MM.1S (cell line): ENCODE data around the gene HEBP1.

ENCODE experiments used
- DNase-seq: peaks from one replicate; pipeline ENCODE4 v3.0.0-alpha.2; 2015
- H2AFZ ChIP-seq: fragments of 300-600 bp; sonication (generic); 2 replicates; pipeline ENCODE4 v1.6.0; 2016; ENCODE audit warnings: antibody characterized with exemption, low read length
- H3F3A ChIP-seq: fragments of 300-600 bp; sonication (generic); 2 replicates; pipeline ENCODE4 v1.6.1; 2016; ENCODE audit warnings: mild to moderate bottlenecking, antibody characterized with exemption, low read length, moderate library complexity, mixed read lengths; ENCODE audit not compliant: insufficient read depth
- H3K27ac ChIP-seq: fragments of 300-600 bp; sonication (generic); 2 replicates; pipeline ENCODE4 v1.5.1; 2016; ENCODE audit warnings: mild to moderate bottlenecking, low read length
- H3K27me3 ChIP-seq: fragments of 300-600 bp; sonication (generic); replicated peaks from 2 replicates; pipeline ENCODE4 v1.6.0; 2016; ENCODE audit warnings: low read length; ENCODE audit not compliant: insufficient read depth
- H3K36me3 ChIP-seq: fragments of 300-600 bp; sonication (generic); replicated peaks from 2 replicates; pipeline ENCODE4 v1.6.1; 2016; ENCODE audit warnings: mild to moderate bottlenecking, low read length, mixed read lengths; ENCODE audit not compliant: insufficient read depth
- H3K4me1 ChIP-seq: fragments of 300-600 bp; sonication (generic); 2 replicates; pipeline ENCODE4 v1.6.1; 2016; ENCODE audit warnings: low read length, mixed read lengths
- H3K4me2 ChIP-seq: fragments of 300-600 bp; sonication (generic); 2 replicates; pipeline ENCODE4 v1.6.0; 2016; ENCODE audit warnings: low read depth, low read length
- H3K4me3 ChIP-seq: fragments of 300-600 bp; sonication (generic); 2 replicates; pipeline ENCODE4 v1.5.1; 2016; ENCODE audit warnings: low read length, mixed read lengths
- H3K79me2 ChIP-seq: fragments of 300-600 bp; sonication (generic); 2 replicates; pipeline ENCODE4 v1.6.1; 2016; ENCODE audit warnings: mixed run types, low read length, mixed read lengths
- H3K9ac ChIP-seq: fragments of 300-600 bp; sonication (generic); 2 replicates; pipeline ENCODE4 v1.6.1; 2016; ENCODE audit warnings: low read length, mixed read lengths
- H3K9me2 ChIP-seq: fragments of 300-600 bp; sonication (generic); replicated peaks from 2 replicates; pipeline ENCODE4 v1.6.1; 2016; ENCODE audit warnings: mild to moderate bottlenecking, low read length, mixed read lengths; ENCODE audit not compliant: insufficient read depth
- H3K9me3 ChIP-seq: fragments of 300-600 bp; sonication (generic); replicated peaks from 2 replicates; pipeline ENCODE4 v1.6.1; 2016; ENCODE audit warnings: mild to moderate bottlenecking, low read length, mixed read lengths; ENCODE audit not compliant: insufficient read depth
- H4K20me1 ChIP-seq: fragments of 300-600 bp; sonication (generic); 2 replicates; pipeline ENCODE4 v1.6.1; 2016; ENCODE audit warnings: mild to moderate bottlenecking, low read length, moderate library complexity, mixed read lengths; ENCODE audit not compliant: insufficient read depth
- EZH2 ChIP-seq: fragments of 300-600 bp; sonication (generic); optimal IDR thresholded peaks from 2 replicates; pipeline ENCODE3; 2017; ENCODE audit warnings: low read depth, mild to moderate bottlenecking, antibody characterized with exemption, low read length, mixed read lengths
- EZH2phosphoT487 ChIP-seq: fragments of 300-600 bp; sonication (generic); IDR thresholded peaks from 2 replicates; pipeline ENCODE4 v1.6.1; 2018; ENCODE audit warnings: antibody characterized with exemption, low read length
- TF ChIP-seq, protein P1 (sequence below): fragments of 300-600 bp; sonication (generic); IDR thresholded peaks from 2 replicates; pipeline ENCODE4 v1.5.1; 2016; ENCODE audit warnings: antibody characterized with exemption, low read length, mixed read lengths

HEBP1 gene, protein sequence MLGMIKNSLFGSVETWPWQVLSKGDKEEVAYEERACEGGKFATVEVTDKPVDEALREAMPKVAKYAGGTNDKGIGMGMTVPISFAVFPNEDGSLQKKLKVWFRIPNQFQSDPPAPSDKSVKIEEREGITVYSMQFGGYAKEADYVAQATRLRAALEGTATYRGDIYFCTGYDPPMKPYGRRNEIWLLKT

DNA sequence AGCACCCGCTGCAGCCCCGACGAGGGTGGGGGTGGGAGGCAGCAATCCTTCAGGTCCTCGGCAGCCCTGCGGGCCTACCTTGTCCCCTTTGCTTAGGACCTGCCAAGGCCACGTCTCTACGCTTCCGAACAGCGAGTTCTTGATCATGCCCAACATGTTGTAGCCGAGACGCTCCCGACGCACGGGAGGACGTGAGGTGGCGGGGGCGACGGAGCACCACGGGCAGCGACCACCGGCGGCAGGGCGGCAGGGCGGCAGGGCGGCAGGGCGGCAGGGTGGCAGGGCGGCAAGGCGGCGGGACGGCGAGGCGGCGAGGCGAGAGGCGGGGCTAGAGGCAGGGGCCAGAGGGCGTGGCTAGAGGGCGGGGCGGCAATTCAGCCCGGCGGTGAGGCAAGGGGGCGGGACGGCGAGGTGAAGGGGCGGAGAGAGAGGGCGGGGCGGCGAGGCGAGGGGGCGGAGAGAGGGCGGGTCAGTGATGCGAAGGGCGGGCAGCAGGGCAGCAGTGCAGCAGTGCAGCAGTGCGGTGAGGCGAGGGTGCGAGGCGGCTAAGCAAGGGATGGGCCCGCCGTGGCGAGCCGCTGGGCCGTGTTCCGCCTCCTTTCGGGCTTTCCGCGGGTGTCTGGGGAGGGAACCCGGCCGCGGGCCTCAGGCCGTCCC lies at the start of gene HEBP1:
TSS of gene HEBP1 (minus strand) at position 307 of the 657 bp plus-strand sequence. CDS start at position 156, 151 bp downstream.
- Histone ChIP-seq H3K79me2 (peaks cover 18% of the 10 kb centered on the region), H3F3A (peaks cover 8% of the 10 kb centered on the region), H3K27me3 (no peaks in the 10 kb centered on the region), H3K4me3 (peak within 1 kb of the TSS; percentile 93), H3K4me2 (peak within 1 kb of the TSS; percentile 98), H3K4me1 (peaks cover 13% of the 10 kb centered on the region; the same call in 1 of the 2 replicates), H3K27ac (peak within 1 kb of the TSS; percentile 54; the same call in 1 of the 2 replicates), H3K9ac (peak within 1 kb of the TSS; percentile 78), H3K9me3 (no peaks in the 10 kb centered on the region), H4K20me1 (no peaks in the 10 kb centered on the region), H3K9me2 (no peaks in the 10 kb centered on the region), H3K36me3 (no peaks in the 10 kb centered on the region), H2AFZ (peak within 1 kb of the TSS; percentile 91)
- TF ChIP-seq EZH2 (no peak), EZH2phosphoT487 (no peak)
- TF ChIP-seq, protein P1, sequence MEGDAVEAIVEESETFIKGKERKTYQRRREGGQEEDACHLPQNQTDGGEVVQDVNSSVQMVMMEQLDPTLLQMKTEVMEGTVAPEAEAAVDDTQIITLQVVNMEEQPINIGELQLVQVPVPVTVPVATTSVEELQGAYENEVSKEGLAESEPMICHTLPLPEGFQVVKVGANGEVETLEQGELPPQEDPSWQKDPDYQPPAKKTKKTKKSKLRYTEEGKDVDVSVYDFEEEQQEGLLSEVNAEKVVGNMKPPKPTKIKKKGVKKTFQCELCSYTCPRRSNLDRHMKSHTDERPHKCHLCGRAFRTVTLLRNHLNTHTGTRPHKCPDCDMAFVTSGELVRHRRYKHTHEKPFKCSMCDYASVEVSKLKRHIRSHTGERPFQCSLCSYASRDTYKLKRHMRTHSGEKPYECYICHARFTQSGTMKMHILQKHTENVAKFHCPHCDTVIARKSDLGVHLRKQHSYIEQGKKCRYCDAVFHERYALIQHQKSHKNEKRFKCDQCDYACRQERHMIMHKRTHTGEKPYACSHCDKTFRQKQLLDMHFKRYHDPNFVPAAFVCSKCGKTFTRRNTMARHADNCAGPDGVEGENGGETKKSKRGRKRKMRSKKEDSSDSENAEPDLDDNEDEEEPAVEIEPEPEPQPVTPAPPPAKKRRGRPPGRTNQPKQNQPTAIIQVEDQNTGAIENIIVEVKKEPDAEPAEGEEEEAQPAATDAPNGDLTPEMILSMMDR = no peak
- DNase-seq = peak; percentile 90

DNA sequence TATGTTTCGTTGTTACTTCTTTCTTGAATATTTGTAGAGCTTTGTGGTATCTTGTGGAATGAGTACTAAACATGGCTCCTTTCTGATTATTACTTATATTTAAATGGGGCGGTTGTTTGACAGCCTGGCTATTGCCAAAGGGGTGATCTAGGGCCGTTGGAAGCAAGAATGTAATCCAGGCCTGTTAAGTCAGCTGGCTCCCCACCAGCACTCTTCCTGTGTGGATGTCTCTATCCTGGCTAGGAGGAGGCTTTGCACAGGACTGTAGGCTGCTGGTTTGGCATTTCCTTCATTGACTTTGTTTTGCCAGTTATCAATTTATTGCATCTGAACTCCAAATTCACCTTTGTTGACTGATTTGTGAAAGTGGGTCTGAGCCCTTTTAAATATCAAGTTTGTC lies 49.8 kb upstream of the HEBP1 start:
- Histone ChIP-seq H3F3A (peaks cover 5% of the 10 kb centered on the region; the same call in 1 of the 2 replicates), H3K9ac (no peak overlapping the region), H3K27me3 (no peaks in the 10 kb centered on the region), H3K4me3 (no peak overlapping the region), H3K27ac (no peak overlapping the region), H3K9me3 (no peaks in the 10 kb centered on the region), H3K79me2 (peaks cover 15% of the 10 kb centered on the region; the same call in 1 of the 2 replicates), H2AFZ (no peak overlapping the region), H3K4me2 (no peak overlapping the region), H3K4me1 (peaks cover 20% of the 10 kb centered on the region), H3K9me2 (no peaks in the 10 kb centered on the region), H3K36me3 (no peaks in the 10 kb centered on the region), H4K20me1 (no peaks in the 10 kb centered on the region)
- TF ChIP-seq EZH2 (no peak), EZH2phosphoT487 (no peak)
- TF ChIP-seq, protein P1 = no peak
- no peak for DNase-seq

DNA sequence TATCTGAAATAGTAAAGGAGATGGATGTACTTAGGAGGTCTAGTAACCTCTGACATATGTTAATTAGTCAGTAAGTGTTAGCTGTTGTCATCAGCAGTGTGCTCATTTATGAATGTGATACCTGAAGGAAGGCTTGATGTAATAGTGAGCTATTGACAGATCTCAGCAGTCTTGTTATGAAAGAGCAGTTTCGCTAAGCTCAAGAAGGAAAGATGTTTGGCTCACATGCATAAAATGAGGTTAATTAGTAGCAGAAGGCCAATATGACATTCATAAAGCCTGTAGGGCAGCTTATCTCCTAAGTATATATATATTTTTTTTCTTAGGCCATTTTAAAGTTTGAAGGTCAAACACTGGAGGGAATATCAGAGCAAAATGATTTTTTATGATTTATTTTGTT lies 46.9 kb upstream of the HEBP1 start:
- no peak for DNase-seq
- no peak overlapping the region for H3K27ac ChIP-seq
- H3F3A ChIP-seq = no peaks in the 10 kb centered on the region
- H3K4me3 ChIP-seq = no peak overlapping the region
- H3K27me3 ChIP-seq = no peaks in the 10 kb centered on the region
- H3K9ac ChIP-seq = no peak overlapping the region
- no peaks in the 10 kb centered on the region for H3K9me3 ChIP-seq
- peaks cover 12% of the 10 kb centered on the region for H3K4me1 ChIP-seq
- no peaks in the 10 kb centered on the region for H3K9me2 ChIP-seq
- H3K79me2 ChIP-seq = peaks cover 15% of the 10 kb centered on the region; the same call in 1 of the 2 replicates
- no peak overlapping the region for H2AFZ ChIP-seq
- no peak overlapping the region for H3K4me2 ChIP-seq
- H3K36me3 ChIP-seq = no peaks in the 10 kb centered on the region
- TF ChIP-seq, protein P1 = no peak
- TF ChIP-seq EZH2 (no peak), EZH2phosphoT487 (no peak)
- no peaks in the 10 kb centered on the region for H4K20me1 ChIP-seq
